NB4 (cell line): ENCODE measurements around the gene MIS12.

Source experiments
- CTCF ChIP-seq: IDR thresholded peaks from one replicate; pipeline ENCODE4 v1.5.1; 2012; ENCODE audit warnings: low read depth, low read length
- MAX ChIP-seq: IDR thresholded peaks from 2 replicates; pipeline ENCODE4 v1.6.1; 2011; ENCODE audit warnings: low read depth, low read length
- POLR2A ChIP-seq: IDR thresholded peaks from 2 replicates; pipeline ENCODE4 v1.6.1; 2011; ENCODE audit warnings: mild to moderate bottlenecking; ENCODE audit not compliant: insufficient read length; ENCODE audit errors: extremely low read depth

- TF ChIP-seq CTCF (no peak), MAX (no peak), POLR2A (no peak)
Observed at GRCh38 chr17:5501685-5502084, 15.3 kb downstream of the MIS12 start.
